ENCODE results near the gene PHF21B. TPM values are rescaled to one million over a fixed set of nuclear protein-coding genes. Genes with fewer than 3 reads are reported as not detected.

Gene PHF21B
- polyA plus RNA-seq, 4 donors, result 3.5 to 6.0 (median 4.9) TPM

Other genes starting within 250 kb of the PHF21B start
- gene NUP50, start 153.9 kb upstream of the PHF21B start, polyA plus RNA-seq (ENCODE audit: insufficient read length in 4 of 4), result 10 to 100 TPM; 43.3 to 57.0 (median 51.8) TPM
- gene KIAA0930, start 230.9 kb upstream of the PHF21B start, polyA plus RNA-seq (ENCODE audit: insufficient read length in 4 of 4), result 10 to 100 TPM; 18.3 to 24.9 (median 21.3) TPM

Data from right renal pelvis (tissue), 4 donors.